ENCODE data around the gene PPARG.

Gene PPARG

DNA sequence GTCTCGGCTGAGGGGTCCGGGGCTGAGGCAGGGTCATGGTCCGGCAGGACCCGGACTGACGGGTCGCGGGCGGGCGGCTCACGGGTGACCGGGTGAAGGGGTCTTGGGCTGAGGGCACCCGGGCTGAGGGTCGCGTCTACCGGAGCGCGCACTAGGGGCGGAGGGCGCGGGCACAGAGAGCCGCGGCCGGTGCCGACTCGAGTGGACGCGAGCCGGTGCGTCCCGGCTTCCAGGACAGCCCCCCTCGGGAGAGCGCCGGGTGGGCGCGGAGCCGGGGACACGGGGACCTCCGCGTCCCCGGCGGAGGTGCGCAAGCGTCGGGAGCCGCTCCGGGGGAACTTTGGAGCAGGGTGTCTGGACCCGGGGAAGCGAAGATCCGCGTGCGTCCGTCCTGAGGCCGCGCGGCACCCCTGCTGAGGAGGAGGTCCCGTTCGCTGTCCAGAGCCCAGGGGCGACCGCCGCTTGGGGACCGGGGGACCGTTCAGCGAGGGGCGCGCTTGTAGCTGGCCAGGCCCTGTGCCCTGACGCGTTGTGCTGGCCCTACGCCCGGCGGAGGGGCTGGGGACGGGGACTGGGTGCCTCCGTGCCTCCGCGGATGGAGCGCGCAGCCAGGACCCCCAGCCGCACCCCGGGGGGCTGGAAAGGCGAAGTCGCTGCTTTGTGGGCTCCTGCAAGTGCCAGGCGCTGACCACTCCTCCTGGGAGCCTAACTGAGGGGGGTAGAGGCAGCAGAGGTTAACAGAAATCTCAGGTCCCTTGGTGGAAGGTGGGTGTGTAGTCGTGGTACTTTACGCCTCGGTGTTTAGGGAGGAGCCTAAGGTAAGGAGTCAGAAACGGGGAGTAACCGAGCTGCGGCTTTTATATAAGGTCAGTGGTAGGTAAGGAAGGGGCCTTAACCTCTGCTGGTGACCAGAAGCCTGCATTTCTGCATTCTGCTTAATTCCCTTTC lies at the start of gene PPARG:
TSS of gene PPARG (plus strand) at position 889 of the 948 bp plus-strand sequence. CDS start 90,642 bp downstream, outside the sequence.
- Histone ChIP-seq H4K20me1 (ENCODE audit: control insufficient read depth, insufficient read depth, low read depth, low read length) (no peaks in the 10 kb centered on the region), H3F3A (ENCODE audit: control insufficient read depth, insufficient read depth) (no peaks in the 10 kb centered on the region), H3K4me3 (ENCODE audit: low read length) (no peak within 1 kb of the TSS), H3K36me3 (ENCODE audit: control insufficient read depth, low read length) (no peaks in the 10 kb centered on the region), H3K9me3 (ENCODE audit: control insufficient read depth, insufficient read depth, low read length) (peaks cover 5% of the 10 kb centered on the region; the same call in 1 of the 2 replicates), H3K4me2 (ENCODE audit: low read length) (no peak within 1 kb of the TSS), H3K27ac (ENCODE audit: low read depth, low read length) (no peak within 1 kb of the TSS), H3K4me1 (ENCODE audit: control insufficient read depth, low read length) (no peaks in the 10 kb centered on the region), H3K9me2 (replicated peaks; ENCODE audit: control insufficient read depth, low read length) (no peaks in the 10 kb centered on the region), H3K27me3 (ENCODE audit: control insufficient read depth, low read length) (no peaks in the 10 kb centered on the region), H3K79me2 (ENCODE audit: control insufficient read depth, low read length) (no peaks in the 10 kb centered on the region)
- TF ChIP-seq CTCF (IDR thresholded peaks at IDR 0.05; ENCODE audit: low read depth, low read length, poor library complexity, severe bottlenecking) (no peak), EZH2phosphoT487 (IDR thresholded peaks at IDR 0.05; ENCODE audit: borderline replicate concordance, low read length) (no peak)

DNA sequence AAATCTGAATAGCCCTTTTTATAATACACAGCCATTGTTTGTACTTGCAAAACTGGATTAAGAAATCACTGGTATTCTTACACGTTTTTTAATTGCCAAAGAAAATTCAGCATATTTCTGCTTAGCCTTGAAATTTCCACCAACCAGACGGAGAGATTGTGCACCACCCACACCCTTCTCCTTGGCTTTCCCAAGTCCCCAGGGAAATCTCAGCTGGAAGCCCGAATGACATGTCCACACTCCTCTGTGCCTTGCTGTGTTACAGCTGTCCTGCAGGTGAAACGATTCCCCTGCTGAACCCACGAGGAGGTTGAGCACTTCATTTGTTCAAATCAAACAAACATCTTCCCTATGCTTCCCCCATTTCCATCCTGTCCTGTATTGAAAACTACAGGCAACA lies 49.6 kb upstream of the PPARG start:
- Histone ChIP-seq H3K4me2 (ENCODE audit: low read length) (no peak overlapping the region), H4K20me1 (ENCODE audit: control insufficient read depth, insufficient read depth, low read depth, low read length) (no peaks in the 10 kb centered on the region), H3K9me3 (ENCODE audit: control insufficient read depth, insufficient read depth, low read length) (no peaks in the 10 kb centered on the region), H3K27ac (ENCODE audit: low read depth, low read length) (no peak overlapping the region), H3K4me3 (ENCODE audit: low read length) (no peak overlapping the region), H3K9me2 (replicated peaks; ENCODE audit: control insufficient read depth, low read length) (no peaks in the 10 kb centered on the region), H3K4me1 (ENCODE audit: control insufficient read depth, low read length) (no peaks in the 10 kb centered on the region), H3K36me3 (ENCODE audit: control insufficient read depth, low read length) (no peaks in the 10 kb centered on the region), H3K27me3 (ENCODE audit: control insufficient read depth, low read length) (peaks cover 12% of the 10 kb centered on the region), H3K79me2 (ENCODE audit: control insufficient read depth, low read length) (no peaks in the 10 kb centered on the region), H3F3A (ENCODE audit: control insufficient read depth, insufficient read depth) (no peaks in the 10 kb centered on the region)
- no peak for TF ChIP-seq CTCF (IDR thresholded peaks at IDR 0.05; ENCODE audit: low read depth, low read length, poor library complexity, severe bottlenecking)
- no peak for TF ChIP-seq EZH2phosphoT487 (IDR thresholded peaks at IDR 0.05; ENCODE audit: borderline replicate concordance, low read length)

GRCh38 chr3:12242772-12243171 lies 46.1 kb upstream of the PPARG start:
- Histone ChIP-seq H3K9me2 (replicated peaks; ENCODE audit: control insufficient read depth, low read length) (no peaks in the 10 kb centered on the region), H3K79me2 (ENCODE audit: control insufficient read depth, low read length) (no peaks in the 10 kb centered on the region), H3K27ac (ENCODE audit: low read depth, low read length) (no peak overlapping the region), H3K36me3 (ENCODE audit: control insufficient read depth, low read length) (no peaks in the 10 kb centered on the region), H3K4me3 (ENCODE audit: low read length) (no peak overlapping the region), H4K20me1 (ENCODE audit: control insufficient read depth, insufficient read depth, low read depth, low read length) (no peaks in the 10 kb centered on the region), H3F3A (ENCODE audit: control insufficient read depth, insufficient read depth) (no peaks in the 10 kb centered on the region), H3K9me3 (ENCODE audit: control insufficient read depth, insufficient read depth, low read length) (no peaks in the 10 kb centered on the region), H3K27me3 (ENCODE audit: control insufficient read depth, low read length) (peaks cover 5% of the 10 kb centered on the region), H3K4me1 (ENCODE audit: control insufficient read depth, low read length) (no peaks in the 10 kb centered on the region), H3K4me2 (ENCODE audit: low read length) (no peak overlapping the region)
- TF ChIP-seq CTCF (IDR thresholded peaks at IDR 0.05; ENCODE audit: low read depth, low read length, poor library complexity, severe bottlenecking) = no peak
- TF ChIP-seq EZH2phosphoT487 (IDR thresholded peaks at IDR 0.05; ENCODE audit: borderline replicate concordance, low read length) = no peak

Measured in DOHH2 (cell line).